ENCODE data around the gene MUSK.
"Not testable (repeated sequence)": the region's sequence is repeated elsewhere in the genome, so short reads cannot be mapped to it uniquely, and the experiment has no call there.

The MUSK gene

GRCh38 chr9:110762783-110763182, 94.2 kb downstream of the MUSK start:
- DNase-seq (ENCODE audit: low read depth), result no peak

DNA sequence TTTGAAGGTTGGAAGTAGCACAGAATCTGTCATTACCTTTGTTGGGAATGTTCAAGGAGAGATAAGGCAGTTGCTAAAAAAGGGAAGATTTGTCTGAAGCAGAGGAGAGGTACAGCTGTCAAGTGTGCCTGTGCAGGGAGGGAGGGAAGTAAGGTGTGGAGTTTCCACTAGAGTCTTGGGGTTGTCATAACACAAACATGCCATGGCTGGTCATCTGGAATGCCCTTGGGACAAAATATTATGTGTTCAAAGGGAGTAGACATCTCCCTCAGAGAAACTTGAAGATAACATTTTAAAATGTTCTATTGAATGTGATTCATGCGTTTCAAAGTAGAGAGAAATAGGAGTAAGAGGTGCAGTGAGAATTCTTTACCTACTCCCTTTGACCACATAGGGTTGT, 95.0 kb downstream of the MUSK start:
- DNase-seq (ENCODE audit: low read depth), result no peak

GRCh38 chr9:110764006-110764405, 95.4 kb downstream of the MUSK start:
- DNase-seq (ENCODE audit: low read depth), result no peak

DNA sequence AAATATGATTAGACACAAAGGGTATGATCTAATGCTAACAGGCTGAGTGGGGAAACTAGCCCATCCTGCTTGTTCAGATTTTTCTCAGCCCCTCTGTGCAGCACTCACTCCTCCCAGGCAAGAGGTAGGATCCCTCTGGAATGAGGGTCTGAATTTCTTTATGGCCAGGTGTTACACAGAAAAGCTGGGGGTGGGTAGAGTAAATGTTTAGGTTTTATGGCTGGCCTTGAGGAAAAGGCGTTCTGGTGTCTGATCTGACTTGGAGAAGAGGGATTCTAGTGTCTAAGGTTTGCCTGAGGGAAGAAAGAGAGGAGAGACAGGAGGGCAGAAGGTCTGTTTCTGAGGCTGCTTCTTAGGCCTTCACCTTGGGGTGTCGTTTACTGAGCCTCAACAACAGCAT, 97.3 kb downstream of the MUSK start:
- DNase-seq (ENCODE audit: low read depth), result no peak

DNA sequence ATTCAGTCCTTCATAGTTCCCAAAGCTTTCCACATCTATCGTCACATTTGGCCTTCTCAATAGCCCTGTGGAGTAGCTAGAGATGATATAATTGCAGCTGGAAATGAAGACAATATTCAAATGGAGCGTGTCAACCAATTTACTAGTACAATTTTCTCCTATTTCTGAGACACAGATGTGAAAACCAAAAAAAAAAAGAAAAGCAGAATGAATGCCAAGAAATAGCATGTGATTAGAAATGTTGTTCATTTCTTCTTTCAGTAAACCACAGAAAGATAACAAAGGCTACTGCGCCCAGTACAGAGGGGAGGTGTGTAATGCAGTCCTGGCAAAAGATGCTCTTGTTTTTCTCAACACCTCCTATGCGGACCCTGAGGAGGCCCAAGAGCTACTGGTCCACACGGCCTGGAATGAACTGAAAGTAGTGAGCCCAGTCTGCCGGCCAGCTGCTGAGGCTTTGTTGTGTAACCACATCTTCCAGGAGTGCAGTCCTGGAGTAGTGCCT, 99.0 kb downstream of the MUSK start:
- DNase-seq (ENCODE audit: low read depth), result no peak

DNA sequence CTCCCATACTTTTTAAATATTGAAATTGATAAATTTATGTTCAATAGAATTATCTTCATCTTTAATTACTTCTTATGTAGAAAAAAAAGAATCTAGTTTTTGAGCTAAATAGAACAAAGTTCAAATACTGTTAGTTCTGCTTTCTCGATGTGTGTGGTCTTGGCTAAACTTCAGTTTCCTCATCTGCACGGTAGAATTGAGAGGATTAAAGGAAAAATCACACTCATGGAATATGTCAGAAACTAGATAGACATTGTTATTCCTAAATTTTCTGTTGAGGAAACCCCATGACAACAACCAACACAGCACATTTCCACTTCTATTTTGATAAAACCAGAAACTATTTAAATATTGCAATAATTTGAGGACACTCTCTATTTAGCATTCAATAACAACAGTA, 100.3 kb downstream of the MUSK start:
- DNase-seq (ENCODE audit: low read depth), result no peak

DNA sequence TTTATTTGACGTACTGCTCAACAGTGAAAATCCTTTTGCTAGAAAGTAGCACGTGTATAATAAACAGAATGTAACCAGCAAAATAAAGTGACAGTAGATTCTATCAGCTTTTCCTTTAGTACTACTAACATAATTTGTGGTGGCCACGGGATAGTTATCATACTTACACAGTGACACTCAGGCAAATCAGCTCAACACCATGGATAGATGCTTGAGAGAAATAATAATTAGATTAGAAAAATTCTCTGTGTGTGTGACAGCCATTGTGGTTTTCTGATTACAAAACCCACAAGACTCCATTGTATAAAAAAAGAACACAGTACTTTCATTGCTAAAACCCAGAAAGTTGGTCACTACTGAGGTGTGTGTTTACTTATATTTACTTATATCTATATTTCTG, 101.1 kb downstream of the MUSK start:
- no peak for DNase-seq (ENCODE audit: low read depth)

GRCh38 chr9:110775724-110776123, 107.1 kb downstream of the MUSK start:
- DNase-seq (ENCODE audit: low read depth), result no peak

DNA sequence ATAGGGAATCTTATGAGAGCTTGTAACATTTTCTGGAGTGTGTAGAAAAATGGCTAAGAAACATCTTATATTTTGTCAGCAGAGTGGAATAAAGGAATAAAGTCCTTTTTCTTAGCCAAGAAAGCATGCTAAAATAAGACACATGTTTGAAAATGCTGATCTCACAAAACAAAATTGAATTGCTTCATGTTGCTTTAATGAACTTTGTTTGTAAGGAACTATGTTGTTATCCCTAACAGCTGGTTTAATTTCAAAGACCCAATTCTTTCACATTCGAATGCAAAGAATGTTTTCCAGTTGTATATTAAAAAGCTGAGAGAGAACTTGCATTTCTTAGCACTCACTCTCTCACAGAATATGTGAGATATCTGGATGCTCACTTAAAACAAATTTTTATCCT, 107.6 kb downstream of the MUSK start:
- no peak for DNase-seq (ENCODE audit: low read depth)

- no peak for DNase-seq (ENCODE audit: low read depth)
Measured at GRCh38 chr9:110777196-110777875, 108.7 kb downstream of the MUSK start.

DNA sequence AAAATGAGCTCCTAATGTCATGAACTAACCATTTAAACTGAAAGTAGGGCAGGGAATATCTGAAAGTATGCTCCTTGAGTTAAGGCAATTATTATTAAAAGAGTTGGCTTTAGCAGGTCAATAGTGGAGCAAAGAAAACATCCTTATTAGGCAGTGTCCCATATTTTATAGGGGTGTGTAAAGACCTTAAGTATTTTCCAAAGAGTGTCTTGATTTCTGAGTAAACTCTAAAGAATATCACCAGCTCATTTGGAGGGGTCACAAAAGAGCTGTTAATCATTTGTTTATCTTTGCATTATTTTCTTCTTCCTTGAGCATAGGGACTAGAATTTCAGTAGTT, 109.3 kb downstream of the MUSK start:
- DNase-seq (ENCODE audit: low read depth), result no peak

- no peak for DNase-seq (ENCODE audit: low read depth)
Measured at GRCh38 chr9:110782701-110783100, 114.1 kb downstream of the MUSK start.

DNA sequence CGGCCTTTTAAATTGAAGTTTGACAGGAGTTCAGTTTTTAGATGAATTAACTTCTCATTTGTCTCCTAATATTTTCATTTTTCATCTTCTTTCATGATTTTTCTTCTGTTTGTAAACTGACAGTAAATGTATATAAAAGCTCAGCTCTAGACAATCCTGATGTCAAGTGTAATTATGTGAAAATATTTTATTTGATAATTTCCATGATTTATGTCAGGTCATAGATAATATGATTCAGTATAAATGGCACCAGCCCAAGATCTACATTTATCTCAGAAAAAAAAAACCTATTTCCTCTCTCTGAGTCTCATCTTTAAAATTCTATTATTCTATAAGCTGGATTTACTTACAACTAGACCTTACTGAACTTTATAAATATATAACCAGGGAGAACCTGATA, 115.7 kb downstream of the MUSK start:
- DNase-seq (ENCODE audit: low read depth), result no peak

GRCh38 chr9:110785166-110785565, 116.6 kb downstream of the MUSK start:
- DNase-seq (ENCODE audit: low read depth), result no peak

GRCh38 chr9:110788396-110788795, 119.8 kb downstream of the MUSK start:
- DNase-seq (ENCODE audit: low read depth), result not testable (repeated sequence)

DNA sequence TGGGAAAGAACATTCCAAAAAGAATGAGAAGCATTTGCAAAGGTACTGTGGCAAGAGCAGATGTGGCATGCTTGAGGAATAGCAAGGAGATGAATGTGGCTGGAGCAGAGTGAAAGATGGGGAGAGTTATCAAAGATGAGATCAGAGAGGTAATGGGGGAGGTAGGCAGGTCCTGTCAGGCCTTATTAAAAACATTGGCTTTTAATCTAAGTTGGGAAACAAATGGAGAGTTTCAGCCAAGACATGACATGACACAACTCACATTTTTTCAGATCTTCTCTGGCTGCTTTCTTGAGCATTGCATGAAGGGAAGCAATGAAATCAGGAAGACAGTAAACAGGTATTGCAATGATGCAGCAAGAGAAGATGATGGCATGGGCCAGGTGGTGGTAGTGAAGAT, 120.3 kb downstream of the MUSK start:
- no peak for DNase-seq (ENCODE audit: low read depth)

DNA sequence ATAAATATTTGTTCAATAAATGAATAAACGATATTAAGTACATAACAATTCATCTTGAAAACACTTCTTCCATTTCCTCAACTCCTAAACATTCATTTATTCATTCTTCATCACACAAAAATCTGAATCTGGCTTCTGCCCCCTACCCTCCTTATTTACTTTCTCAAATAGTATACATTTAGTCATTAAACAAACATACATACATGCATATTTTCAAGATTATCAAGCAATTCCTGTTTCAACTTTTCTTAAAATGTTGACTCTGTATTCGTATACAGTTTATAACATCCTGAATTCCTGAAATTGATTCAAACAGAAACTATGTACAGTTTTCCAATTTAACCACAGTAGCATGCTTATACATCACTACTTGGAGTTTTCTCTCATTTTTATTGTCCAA, 129.0 kb downstream of the MUSK start:
- peak; percentile 87 for DNase-seq (ENCODE audit: low read depth)

DNA sequence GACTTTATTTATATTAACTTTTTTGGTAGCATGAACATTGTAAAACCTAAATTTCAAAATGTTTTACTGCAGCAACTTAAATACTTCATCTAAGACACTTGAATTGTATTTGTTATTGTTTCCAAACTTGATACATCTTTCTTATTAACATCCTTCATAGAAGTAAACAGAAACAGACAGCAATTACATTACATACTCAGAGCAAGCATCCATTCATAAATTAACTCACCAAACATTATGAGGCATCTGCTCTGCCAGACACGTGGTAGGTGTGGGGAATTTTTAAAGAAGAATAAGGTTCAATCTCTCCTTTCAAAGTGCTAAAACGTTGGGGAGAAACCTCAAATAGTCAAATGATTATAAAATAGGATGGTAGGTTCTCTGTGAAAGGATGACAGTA, 130.8 kb downstream of the MUSK start:
- DNase-seq (ENCODE audit: low read depth), result no peak

DNA sequence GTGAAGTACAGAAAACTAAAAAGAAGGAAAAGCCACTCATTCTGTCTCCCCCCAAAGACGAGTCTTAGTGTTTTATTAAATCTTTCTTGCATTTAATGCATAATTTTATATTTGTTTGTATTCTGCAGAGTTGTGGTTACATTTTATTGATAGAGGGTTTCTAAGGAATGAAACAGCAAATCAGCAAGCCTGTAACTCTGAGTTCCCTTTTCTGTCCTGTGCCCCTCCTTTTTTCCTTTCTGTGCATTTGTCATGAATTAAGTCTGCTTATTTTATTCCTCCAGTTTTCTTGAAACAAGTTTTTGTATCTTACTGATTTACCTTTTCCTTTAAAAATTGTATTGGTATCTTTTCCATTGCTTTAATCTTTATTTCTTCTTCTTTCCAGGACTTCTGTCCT, 132.8 kb downstream of the MUSK start:
- DNase-seq (ENCODE audit: low read depth), result no peak

- peak; percentile 51 for DNase-seq (ENCODE audit: low read depth)
Measured at GRCh38 chr9:110802416-110803035, 133.9 kb downstream of the MUSK start.

- DNase-seq (ENCODE audit: low read depth), result no peak
Measured at GRCh38 chr9:110807956-110808598, 139.5 kb downstream of the MUSK start.

GRCh38 chr9:110808599-110808980, 140.0 kb downstream of the MUSK start:
- no peak for DNase-seq (ENCODE audit: low read depth)

GRCh38 chr9:110809038-110809595, 140.5 kb downstream of the MUSK start:
- no peak for DNase-seq (ENCODE audit: low read depth)
